AG08396 (cell line): ENCODE results near the gene IPPK.
"Not testable (repeated sequence)": the region's sequence is repeated elsewhere in the genome, so short reads cannot be mapped to it uniquely, and the experiment has no call there.

Experiments
- DNase-seq: peaks from one replicate; pipeline ENCODE4 v3.0.0; 2012; ENCODE audit warnings: low spot score, mixed read lengths

IPPK gene

DNA sequence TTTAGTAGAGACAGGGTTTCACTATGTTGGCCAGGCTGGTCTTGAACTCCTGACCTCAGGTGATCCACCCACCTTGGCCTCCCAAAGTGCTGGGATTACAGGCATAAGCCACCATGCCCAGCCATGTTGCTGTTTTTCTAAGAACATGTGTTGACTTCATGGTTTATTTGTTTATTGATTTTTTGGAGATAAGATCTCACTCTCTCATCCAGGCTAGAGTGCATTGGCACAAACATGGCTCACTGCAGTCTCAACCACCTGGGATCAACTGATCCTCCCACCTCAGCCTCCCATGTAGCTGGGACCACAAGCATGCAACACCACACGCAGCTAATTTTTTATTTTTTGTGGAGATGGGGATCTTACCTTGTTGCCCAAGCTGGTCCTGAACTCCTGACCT is 74.9 kb downstream of the IPPK start:
- not testable (repeated sequence) for DNase-seq

DNA sequence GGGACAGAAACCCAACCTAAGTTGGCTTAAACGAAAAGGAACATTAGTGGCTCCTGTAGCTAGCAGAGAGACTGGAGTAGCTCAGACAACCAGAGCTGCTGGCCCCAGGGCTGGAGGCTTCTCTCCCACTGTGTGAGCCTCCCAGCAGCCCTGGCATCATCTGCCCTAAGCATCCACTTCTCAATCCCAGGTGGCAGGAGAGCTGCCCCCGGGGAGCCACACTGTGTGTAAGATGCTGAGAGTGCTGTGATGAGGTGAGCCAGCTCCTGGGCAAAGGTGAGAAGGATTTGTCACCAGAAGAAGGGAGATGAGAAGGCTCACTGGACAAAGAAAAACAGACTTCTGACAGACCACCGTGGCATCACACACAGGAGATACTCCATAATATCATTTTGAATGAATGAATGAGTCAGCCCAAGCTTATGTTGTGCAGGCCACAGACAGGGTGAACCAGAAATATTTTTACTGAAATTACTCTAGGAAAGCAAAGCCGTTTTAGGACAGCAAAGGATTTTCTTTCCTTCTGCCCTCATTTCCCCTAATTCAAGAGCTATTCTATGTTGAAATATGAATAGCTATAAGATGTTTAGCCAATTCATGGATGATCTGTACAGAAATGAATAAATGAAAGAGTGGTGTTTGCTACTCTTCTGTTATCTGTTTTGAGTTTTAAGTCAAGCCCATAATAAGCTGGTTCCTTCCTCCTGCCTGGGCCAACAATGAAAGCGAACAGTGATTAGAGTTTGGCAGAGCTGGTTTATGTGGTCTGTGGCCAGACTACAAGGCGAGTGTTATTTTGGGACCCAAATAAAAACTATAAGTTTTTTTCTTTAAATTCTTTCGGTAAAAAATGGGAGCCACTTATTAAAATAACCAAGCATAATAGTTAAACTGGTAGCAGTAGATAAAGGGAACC is 76.7 kb downstream of the IPPK start:
- no peak for DNase-seq

- DNase-seq, result no peak
These were observed 77.4 kb downstream of the IPPK start for GRCh38 chr9:92592537-92592936.

- DNase-seq, result peak; percentile 45
These were observed 79.6 kb downstream of the IPPK start for GRCh38 chr9:92590377-92590776.

- no peak for DNase-seq
These were observed 80.0 kb downstream of the IPPK start for GRCh38 chr9:92589923-92590322.

DNA sequence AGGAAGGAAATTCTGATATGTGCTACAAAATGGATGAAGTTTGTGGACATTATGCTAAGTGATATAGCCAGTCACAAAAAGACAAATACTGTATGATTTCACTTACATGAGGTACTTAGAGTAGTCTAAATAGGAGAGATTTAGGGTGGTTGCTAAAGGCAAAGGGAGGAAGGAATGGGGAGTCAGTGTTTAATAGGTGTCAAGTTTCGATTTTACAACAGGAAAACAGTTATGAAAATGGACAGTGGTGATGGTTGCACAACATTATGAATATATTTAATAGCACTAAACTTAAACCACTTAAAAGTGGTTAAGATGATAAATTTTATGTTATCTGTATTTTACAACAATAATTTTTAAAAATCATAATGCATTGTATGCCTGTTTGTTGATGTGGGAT is 93.8 kb downstream of the IPPK start:
- no peak for DNase-seq

DNA sequence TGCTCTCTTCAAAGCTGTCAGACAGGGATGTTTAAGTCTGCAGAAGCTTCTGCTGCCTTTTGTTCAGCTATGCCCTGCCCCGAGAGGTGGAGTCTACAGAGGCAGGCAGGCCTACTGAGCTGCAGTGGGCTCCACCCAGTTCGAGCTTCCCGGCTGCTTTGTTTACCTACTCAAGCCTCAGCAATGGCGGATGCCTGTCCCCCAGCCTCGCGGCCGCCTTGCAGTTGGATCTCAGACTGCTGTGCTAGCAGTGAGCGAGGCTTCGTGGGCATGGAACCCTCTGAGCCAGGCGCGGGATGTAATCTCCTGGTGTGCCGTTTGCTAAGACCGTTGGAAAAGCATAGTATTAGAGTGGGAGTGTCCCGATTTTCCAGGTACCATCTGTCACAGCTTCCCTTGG is 96.3 kb downstream of the IPPK start:
- DNase-seq, result not testable (repeated sequence)

DNA sequence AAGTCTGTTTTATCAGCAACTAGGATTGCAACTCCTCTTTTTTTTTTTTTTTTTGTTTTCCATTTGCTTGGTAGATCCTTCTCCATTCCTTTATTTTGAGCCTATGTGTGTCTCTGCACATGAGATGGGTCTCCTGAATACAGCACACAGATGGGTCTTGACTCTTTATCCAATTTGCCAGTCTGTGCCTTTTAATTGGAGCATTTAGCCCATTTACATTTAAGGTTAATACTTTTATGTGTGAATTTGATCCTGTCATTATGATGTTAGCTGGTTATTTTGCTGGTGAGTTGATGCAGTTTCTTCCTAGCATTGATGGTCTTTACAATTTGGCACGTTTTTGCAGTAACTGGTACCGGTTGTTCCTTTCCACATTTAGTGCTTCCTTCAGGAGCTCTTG is 98.1 kb downstream of the IPPK start:
- not testable (repeated sequence) for DNase-seq

DNA sequence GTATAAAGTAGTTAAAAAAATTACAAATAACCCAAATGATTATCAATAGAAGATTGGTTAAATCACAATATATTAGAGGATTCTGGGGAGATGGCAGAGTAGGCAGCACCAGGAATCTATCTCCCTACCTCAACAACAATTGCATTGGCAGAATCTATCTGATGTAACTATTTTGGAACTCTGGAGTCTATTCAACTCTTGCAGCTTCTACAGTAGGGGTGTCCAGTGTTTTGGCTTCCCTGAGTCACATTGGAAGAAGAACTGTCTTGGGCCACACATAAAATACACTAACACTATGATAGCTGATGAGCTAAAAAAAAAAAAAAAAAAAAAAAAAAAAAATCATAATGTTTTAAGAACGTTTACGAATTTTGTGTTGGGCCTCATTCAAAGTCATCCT is 104.9 kb downstream of the IPPK start:
- DNase-seq, result no peak

GRCh38 chr9:92564504-92564903 is 105.4 kb downstream of the IPPK start:
- peak; percentile 13 for DNase-seq
